MCF 10A (cell line): ENCODE results near the gene RAP1GAP. TPM values are rescaled to one million over a fixed set of nuclear protein-coding genes. Genes with fewer than 3 reads are reported as not detected.

ENCODE experiments used
- BruUV-seq: library from RNA; stranded (reverse); fragments of 400-500 nt; replicated peaks from 2 replicates; lab custom pipeline; 2021; lab: Mats Ljungman, UMichigan
- CTCF ChIA-PET: fragments of 300-600 bp; sonication (Branson Sonifier 250); formaldehyde crosslinking; extraction: SDS; loops from one replicate; lab custom pipeline; 2021; ENCODE audit warnings: antibody characterized with exemption, inconsistent platforms; lab: Yijun Ruan, JAX
- POLR2A ChIA-PET: fragments of 300-600, 350-650 bp; sonication (Branson Sonifier 250); formaldehyde crosslinking; extraction: SDS; loops from one replicate; lab custom pipeline; 2020; ENCODE audit warnings: antibody characterized with exemption, inconsistent platforms; lab: Yijun Ruan, JAX
- DNase-seq: peaks from one replicate; pipeline ENCODE4 v3.0.0-alpha.2; 2018; ENCODE audit not compliant: unreplicated experiment
- H3K27ac Mint-ChIP-seq: one replicate; pipeline ENCODE4 v1.8.0; 2022; ENCODE audit warnings: mild to moderate bottlenecking, low read depth, mixed read lengths; ENCODE audit not compliant: unreplicated experiment
- H3K27me3 Mint-ChIP-seq: one replicate; pipeline ENCODE4 v1.8.0; 2022; ENCODE audit warnings: mixed read lengths; ENCODE audit not compliant: insufficient read depth, unreplicated experiment
- H3K36me3 Mint-ChIP-seq: one replicate; pipeline ENCODE4 v1.8.0; 2022; ENCODE audit warnings: mild to moderate bottlenecking, moderate library complexity, mixed read lengths; ENCODE audit not compliant: insufficient read depth, unreplicated experiment
- H3K4me1 Mint-ChIP-seq: one replicate; pipeline ENCODE4 v1.8.0; 2022; ENCODE audit warnings: mixed read lengths; ENCODE audit not compliant: insufficient read depth, unreplicated experiment
- H3K4me3 Mint-ChIP-seq: one replicate; pipeline ENCODE4 v1.8.0; 2022; ENCODE audit warnings: mild to moderate bottlenecking, moderate library complexity, mixed read lengths; ENCODE audit not compliant: unreplicated experiment
- H3K9me3 Mint-ChIP-seq: one replicate; pipeline ENCODE4 v1.8.0; 2022; ENCODE audit warnings: mixed read lengths; ENCODE audit not compliant: unreplicated experiment
- intact Hi-C: fragments of 100-400 bp; cut with micrococcal nuclease; formaldehyde crosslinking; loops from 2 replicates; pipeline ENCODE4 v1.14.1; 2022
- total RNA-seq: library from RNA; stranded (reverse); gene quantifications from 2 replicates; pipeline ENCODE4 v1.2.3, GENCODE V29; 2022
- TF ChIP-seq, protein P1 (sequence below): fragments of 200-600 bp; IDR thresholded peaks from one replicate; pipeline ENCODE4 v1.8.0; 2022; ENCODE audit warnings: antibody characterized with exemption, mild to moderate bottlenecking; ENCODE audit not compliant: unreplicated experiment

RAP1GAP gene
- total RNA-seq, 1 experiment from 2014 or later: not detected

DNA sequence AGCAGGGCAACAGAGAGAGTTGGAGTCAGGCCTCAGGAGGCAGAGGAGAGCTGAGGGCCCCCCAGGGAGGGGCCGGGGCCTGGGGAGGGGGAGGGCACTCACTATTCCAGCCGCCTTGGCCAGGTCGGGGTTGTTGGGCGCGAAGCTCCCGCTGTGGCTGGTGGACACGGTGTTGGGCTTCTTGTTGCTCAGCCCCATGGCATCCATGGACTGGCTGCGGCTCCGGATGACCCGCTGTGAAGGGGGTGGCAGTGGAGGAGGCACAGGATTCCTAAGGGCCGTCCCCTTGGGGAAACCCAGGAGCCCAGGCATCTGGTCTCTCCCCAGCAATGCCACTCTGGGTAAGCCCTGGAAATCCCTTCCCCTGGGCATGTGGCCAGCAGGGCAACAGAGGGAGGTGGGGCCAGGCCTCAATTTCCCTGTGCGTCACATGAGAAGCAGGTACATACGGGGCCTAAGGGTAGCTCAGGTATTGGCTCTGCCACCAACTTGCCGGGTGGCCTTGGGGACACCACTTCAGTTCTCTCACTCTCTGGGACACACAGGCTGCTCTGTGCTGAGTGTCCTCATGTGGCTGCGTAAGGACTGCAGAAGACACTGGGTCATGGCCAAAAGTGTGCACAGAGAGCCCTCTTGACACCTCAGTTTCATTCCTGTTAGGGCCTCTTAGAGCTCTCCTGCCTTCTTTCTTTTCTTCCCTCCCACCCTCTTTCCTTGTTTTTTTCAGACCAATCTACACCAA, 63.0 kb downstream of the RAP1GAP start:
- TF ChIP-seq, protein P1, sequence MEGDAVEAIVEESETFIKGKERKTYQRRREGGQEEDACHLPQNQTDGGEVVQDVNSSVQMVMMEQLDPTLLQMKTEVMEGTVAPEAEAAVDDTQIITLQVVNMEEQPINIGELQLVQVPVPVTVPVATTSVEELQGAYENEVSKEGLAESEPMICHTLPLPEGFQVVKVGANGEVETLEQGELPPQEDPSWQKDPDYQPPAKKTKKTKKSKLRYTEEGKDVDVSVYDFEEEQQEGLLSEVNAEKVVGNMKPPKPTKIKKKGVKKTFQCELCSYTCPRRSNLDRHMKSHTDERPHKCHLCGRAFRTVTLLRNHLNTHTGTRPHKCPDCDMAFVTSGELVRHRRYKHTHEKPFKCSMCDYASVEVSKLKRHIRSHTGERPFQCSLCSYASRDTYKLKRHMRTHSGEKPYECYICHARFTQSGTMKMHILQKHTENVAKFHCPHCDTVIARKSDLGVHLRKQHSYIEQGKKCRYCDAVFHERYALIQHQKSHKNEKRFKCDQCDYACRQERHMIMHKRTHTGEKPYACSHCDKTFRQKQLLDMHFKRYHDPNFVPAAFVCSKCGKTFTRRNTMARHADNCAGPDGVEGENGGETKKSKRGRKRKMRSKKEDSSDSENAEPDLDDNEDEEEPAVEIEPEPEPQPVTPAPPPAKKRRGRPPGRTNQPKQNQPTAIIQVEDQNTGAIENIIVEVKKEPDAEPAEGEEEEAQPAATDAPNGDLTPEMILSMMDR: no peak
- H3K4me1 Mint-ChIP-seq: peaks cover 8% of the 10 kb centered on the region
- no peak overlapping the region for H3K4me3 Mint-ChIP-seq
- CTCF ChIA-PET: no interaction called here
- H3K9me3 Mint-ChIP-seq: no peaks in the 10 kb centered on the region
- no peak overlapping the region for H3K27ac Mint-ChIP-seq
- POLR2A ChIA-PET: no interaction called here
- H3K36me3 Mint-ChIP-seq: no peaks in the 10 kb centered on the region
- no peaks in the 10 kb centered on the region for H3K27me3 Mint-ChIP-seq
- no TSS peak for BruUV-seq
- intact Hi-C loops: no loop called here
- no peak for DNase-seq

DNA sequence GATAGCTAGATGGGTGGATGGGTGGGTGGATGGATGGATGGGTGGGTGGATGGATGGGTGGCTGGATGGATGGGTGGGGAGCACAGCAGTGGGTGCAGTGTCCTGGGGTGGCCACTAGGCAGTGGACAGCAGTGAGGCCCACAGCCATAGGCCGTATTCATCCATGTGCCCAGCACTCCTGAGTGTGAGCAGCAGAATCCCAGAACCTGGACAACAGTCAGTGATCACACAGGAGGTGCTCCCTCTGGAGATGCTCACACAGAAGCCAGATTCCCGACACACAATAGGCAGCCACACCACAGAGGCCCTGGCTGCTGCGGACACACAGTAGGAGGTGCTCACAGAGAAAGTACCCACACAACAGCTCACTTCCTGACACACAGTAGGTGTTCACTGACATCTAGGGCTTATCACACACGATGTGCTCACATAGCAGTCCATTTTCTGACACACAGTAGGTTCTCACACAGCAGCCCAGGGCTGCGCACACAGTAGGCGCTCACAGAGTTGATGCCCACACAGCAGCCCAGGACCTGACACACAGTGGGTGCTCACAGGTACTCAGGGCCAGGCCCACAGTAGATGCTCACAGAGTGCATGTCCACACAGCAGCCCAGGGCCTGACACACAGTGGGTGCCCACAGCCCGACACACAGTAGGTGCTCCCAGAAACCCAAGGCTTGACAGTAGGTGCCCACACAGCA, 64.0 kb downstream of the RAP1GAP start:
- no peak overlapping the region for H3K4me3 Mint-ChIP-seq
- peaks cover 8% of the 10 kb centered on the region for H3K4me1 Mint-ChIP-seq
- ChIA-PET CTCF (no interaction called here), POLR2A (no interaction called here)
- H3K27ac Mint-ChIP-seq: no peak overlapping the region
- intact Hi-C loops: no loop called here
- H3K9me3 Mint-ChIP-seq: no peaks in the 10 kb centered on the region
- peaks cover 5% of the 10 kb centered on the region for H3K27me3 Mint-ChIP-seq
- no TSS peak for BruUV-seq
- DNase-seq: no peak
- TF ChIP-seq, protein P1: no peak
- H3K36me3 Mint-ChIP-seq: no peaks in the 10 kb centered on the region

DNA sequence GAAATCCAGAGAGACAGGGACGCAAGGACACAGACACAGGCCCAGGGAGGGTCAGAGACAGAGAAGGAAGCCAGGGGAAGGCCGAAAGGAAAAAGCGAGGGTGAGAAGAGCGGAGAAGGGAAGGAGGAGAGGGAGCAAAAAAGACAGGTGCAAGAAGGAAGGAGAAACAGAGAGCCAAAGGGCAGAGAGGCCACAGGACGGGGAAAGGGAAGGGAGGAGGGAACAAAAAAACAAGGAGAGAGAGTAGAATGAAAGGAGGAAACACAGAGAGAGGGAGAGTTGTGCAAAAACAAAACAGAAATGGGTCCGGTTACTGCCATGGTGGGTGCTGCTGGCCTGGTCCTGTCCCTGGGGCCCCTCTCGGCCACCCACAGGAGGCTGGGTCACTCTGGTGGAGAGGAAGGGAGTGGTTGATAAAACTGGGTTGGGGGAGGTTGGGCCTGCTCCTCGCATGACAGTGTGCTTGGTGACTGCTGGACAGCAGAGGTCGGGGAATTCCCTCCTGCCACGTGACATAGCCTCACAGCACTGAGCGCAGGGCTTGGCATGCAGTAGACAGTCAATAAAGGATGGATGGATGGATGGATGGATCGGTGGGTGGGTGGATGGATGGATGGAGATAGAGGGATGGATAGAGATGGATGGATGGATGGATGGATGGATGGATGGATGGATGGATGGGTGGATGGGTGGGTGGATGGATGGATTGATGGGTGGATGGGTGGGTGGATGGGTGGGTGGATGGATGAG, 64.8 kb downstream of the RAP1GAP start:
- peaks cover 13% of the 10 kb centered on the region for H3K27me3 Mint-ChIP-seq
- TF ChIP-seq, protein P1: no peak
- no peak overlapping the region for H3K27ac Mint-ChIP-seq
- ChIA-PET CTCF (no interaction called here), POLR2A (no interaction called here)
- no TSS peak for BruUV-seq
- no peaks in the 10 kb centered on the region for H3K36me3 Mint-ChIP-seq
- intact Hi-C loops: no loop called here
- no peak for DNase-seq
- H3K9me3 Mint-ChIP-seq: no peaks in the 10 kb centered on the region
- no peak overlapping the region for H3K4me3 Mint-ChIP-seq
- H3K4me1 Mint-ChIP-seq: peaks cover 8% of the 10 kb centered on the region
